ENCODE measurements around the gene PPRC1. TPM values are rescaled to one million over a fixed set of nuclear protein-coding genes. Genes with fewer than 3 reads are reported as not detected.

PPRC1 gene
- total RNA-seq, 1 experiment from 2014 or later, result 79.4 TPM

DNA sequence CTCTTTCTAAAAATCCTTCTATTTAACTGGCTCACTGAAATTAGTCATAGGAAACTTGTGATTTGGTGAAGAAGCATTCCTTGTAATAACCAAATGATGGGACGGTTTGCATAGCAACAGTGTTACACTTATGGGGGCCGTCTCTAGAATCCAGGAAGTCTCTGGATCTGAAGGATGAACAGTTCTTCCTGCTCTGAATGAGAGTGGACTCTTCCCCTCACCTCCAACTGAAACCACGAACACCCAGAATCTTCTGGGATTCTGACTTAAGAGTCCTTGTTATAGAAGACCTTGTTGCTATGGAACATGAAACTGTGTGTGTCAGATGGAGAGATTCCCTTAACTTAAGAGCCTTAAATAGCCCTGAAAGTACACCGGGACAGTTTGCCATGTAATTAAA lies 42.6 kb downstream of the PPRC1 start:
- no peak for DNase-seq (ENCODE audit: low spot score)
- Mint-ChIP-seq H3K9me3 (peaks cover 3% of the 10 kb centered on the region; the same call in 1 of the 2 replicates), H3K4me3 (no peak overlapping the region), H3K36me3 (no peaks in the 10 kb centered on the region), H3K4me1 (no peaks in the 10 kb centered on the region), H3K27ac (no peak overlapping the region), H3K27me3 (ENCODE audit: low read depth) (peaks cover 12% of the 10 kb centered on the region)
- ATAC-seq, result no peak
- POLR2A ChIA-PET, result no interaction called here
- no peak for TF ChIP-seq ZBTB21 (CRISPR knock-in tag; IDR thresholded peaks at IDR 0.05; ENCODE audit: borderline replicate concordance)
- TF ChIP-seq E2F4 (CRISPR knock-in tag; IDR thresholded peaks at IDR 0.05; ENCODE audit: borderline replicate concordance, low read depth), result no peak
- TF ChIP-seq JAZF1 (CRISPR knock-in tag; IDR thresholded peaks at IDR 0.05), result no peak
- TF ChIP-seq, protein P1, sequence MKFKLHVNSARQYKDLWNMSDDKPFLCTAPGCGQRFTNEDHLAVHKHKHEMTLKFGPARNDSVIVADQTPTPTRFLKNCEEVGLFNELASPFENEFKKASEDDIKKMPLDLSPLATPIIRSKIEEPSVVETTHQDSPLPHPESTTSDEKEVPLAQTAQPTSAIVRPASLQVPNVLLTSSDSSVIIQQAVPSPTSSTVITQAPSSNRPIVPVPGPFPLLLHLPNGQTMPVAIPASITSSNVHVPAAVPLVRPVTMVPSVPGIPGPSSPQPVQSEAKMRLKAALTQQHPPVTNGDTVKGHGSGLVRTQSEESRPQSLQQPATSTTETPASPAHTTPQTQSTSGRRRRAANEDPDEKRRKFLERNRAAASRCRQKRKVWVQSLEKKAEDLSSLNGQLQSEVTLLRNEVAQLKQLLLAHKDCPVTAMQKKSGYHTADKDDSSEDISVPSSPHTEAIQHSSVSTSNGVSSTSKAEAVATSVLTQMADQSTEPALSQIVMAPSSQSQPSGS (CRISPR knock-in tag; IDR thresholded peaks at IDR 0.05; ENCODE audit: borderline replicate concordance, low read depth), result no peak
- TF ChIP-seq USF2 (CRISPR knock-in tag; IDR thresholded peaks at IDR 0.05), result no peak
- no peak for TF ChIP-seq SOX15 (CRISPR knock-in tag; IDR thresholded peaks at IDR 0.05)
- TF ChIP-seq, protein P2, sequence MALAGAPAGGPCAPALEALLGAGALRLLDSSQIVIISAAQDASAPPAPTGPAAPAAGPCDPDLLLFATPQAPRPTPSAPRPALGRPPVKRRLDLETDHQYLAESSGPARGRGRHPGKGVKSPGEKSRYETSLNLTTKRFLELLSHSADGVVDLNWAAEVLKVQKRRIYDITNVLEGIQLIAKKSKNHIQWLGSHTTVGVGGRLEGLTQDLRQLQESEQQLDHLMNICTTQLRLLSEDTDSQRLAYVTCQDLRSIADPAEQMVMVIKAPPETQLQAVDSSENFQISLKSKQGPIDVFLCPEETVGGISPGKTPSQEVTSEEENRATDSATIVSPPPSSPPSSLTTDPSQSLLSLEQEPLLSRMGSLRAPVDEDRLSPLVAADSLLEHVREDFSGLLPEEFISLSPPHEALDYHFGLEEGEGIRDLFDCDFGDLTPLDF (CRISPR knock-in tag; IDR thresholded peaks at IDR 0.05), result no peak
- TF ChIP-seq ERG (CRISPR knock-in tag; IDR thresholded peaks at IDR 0.05), result no peak
- no peak for TF ChIP-seq NFYB (CRISPR knock-in tag; conservative IDR thresholded peaks at IDR 0.05; ENCODE audit: low read depth)
- no peak for TF ChIP-seq ZNF263 (CRISPR knock-in tag; IDR thresholded peaks at IDR 0.05; ENCODE audit: low read depth)
- no peak for TF ChIP-seq RELA (CRISPR knock-in tag; IDR thresholded peaks at IDR 0.05; ENCODE audit: borderline replicate concordance)
- TF ChIP-seq, protein P3, sequence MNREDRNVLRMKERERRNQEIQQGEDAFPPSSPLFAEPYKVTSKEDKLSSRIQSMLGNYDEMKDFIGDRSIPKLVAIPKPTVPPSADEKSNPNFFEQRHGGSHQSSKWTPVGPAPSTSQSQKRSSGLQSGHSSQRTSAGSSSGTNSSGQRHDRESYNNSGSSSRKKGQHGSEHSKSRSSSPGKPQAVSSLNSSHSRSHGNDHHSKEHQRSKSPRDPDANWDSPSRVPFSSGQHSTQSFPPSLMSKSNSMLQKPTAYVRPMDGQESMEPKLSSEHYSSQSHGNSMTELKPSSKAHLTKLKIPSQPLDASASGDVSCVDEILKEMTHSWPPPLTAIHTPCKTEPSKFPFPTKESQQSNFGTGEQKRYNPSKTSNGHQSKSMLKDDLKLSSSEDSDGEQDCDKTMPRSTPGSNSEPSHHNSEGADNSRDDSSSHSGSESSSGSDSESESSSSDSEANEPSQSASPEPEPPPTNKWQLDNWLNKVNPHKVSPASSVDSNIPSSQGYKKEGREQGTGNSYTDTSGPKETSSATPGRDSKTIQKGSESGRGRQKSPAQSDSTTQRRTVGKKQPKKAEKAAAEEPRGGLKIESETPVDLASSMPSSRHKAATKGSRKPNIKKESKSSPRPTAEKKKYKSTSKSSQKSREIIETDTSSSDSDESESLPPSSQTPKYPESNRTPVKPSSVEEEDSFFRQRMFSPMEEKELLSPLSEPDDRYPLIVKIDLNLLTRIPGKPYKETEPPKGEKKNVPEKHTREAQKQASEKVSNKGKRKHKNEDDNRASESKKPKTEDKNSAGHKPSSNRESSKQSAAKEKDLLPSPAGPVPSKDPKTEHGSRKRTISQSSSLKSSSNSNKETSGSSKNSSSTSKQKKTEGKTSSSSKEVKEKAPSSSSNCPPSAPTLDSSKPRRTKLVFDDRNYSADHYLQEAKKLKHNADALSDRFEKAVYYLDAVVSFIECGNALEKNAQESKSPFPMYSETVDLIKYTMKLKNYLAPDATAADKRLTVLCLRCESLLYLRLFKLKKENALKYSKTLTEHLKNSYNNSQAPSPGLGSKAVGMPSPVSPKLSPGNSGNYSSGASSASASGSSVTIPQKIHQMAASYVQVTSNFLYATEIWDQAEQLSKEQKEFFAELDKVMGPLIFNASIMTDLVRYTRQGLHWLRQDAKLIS (CRISPR knock-in tag; IDR thresholded peaks at IDR 0.05; ENCODE audit: borderline replicate concordance), result no peak
- TF ChIP-seq, protein P4, sequence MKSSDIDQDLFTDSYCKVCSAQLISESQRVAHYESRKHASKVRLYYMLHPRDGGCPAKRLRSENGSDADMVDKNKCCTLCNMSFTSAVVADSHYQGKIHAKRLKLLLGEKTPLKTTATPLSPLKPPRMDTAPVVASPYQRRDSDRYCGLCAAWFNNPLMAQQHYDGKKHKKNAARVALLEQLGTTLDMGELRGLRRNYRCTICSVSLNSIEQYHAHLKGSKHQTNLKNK (CRISPR knock-in tag; IDR thresholded peaks at IDR 0.05), result no peak
- TF ChIP-seq RORB (CRISPR knock-in tag; IDR thresholded peaks at IDR 0.05), result no peak
- CTCF ChIA-PET, result interaction anchor here (2.5 kb wide), 1 partner anchor 56 kb away, joined by 8 read pairs; no protein-coding TSS in a partner anchor

GRCh38 chr10:102184606-102185005 lies 51.8 kb downstream of the PPRC1 start:
- Mint-ChIP-seq H3K36me3 (peaks cover 14% of the 10 kb centered on the region), H3K4me1 (no peaks in the 10 kb centered on the region), H3K27ac (no peak overlapping the region), H3K4me3 (no peak overlapping the region), H3K27me3 (ENCODE audit: low read depth) (peaks cover 16% of the 10 kb centered on the region), H3K9me3 (peaks cover 53% of the 10 kb centered on the region)
- ChIA-PET POLR2A (no interaction called here), CTCF (no interaction called here)
- DNase-seq (ENCODE audit: low spot score), result no peak
- no peak for ATAC-seq
- TF ChIP-seq ESRRA (CRISPR knock-in tag; IDR thresholded peaks at IDR 0.05; ENCODE audit: borderline replicate concordance) (no peak), MYBL2 (CRISPR knock-in tag; IDR thresholded peaks at IDR 0.05) (no peak), ZNF263 (CRISPR knock-in tag; IDR thresholded peaks at IDR 0.05; ENCODE audit: low read depth) (no peak), HMGA2 (CRISPR knock-in tag; IDR thresholded peaks at IDR 0.05) (no peak), ZBTB21 (CRISPR knock-in tag; IDR thresholded peaks at IDR 0.05; ENCODE audit: borderline replicate concordance) (no peak), KAT7 (CRISPR knock-in tag; IDR thresholded peaks at IDR 0.05; ENCODE audit: borderline replicate concordance) (no peak), FOXK1 (CRISPR knock-in tag; IDR thresholded peaks at IDR 0.05) (no peak)
- TF ChIP-seq, protein P3 (CRISPR knock-in tag; IDR thresholded peaks at IDR 0.05; ENCODE audit: borderline replicate concordance), result no peak

Data from WTC11 (cell line).